Sigmoid colon (tissue), 7 donors: ENCODE data around the gene VIPR2. TPM values are rescaled to one million over a fixed set of nuclear protein-coding genes. Genes with fewer than 3 reads are reported as not detected.

Experiments
- DNase-seq: peaks from one replicate; pipeline ENCODE4 v3.0.0-alpha.2; 2019
- H3K27ac ChIP-seq, 4 donors: fragments of 200-600 bp; sonication (generic); one replicate each; pipeline ENCODE4 v1.5.1; 2016 to 2019; ENCODE audit warnings: mild to moderate bottlenecking in 1 of 4
- H3K27me3 ChIP-seq, 3 donors: fragments of 200-600 bp; sonication (generic); one replicate each; pipeline ENCODE4 v1.5.1; 2019; ENCODE audit warnings: mild to moderate bottlenecking in 1 of 3
- H3K36me3 ChIP-seq, 4 donors: fragments of 200-600 bp; sonication (generic); one replicate each; pipeline ENCODE4 v1.5.1; 2016 to 2019
- H3K4me1 ChIP-seq, 4 donors: fragments of 200-600 bp; sonication (generic); one replicate each; pipeline ENCODE4 v1.5.1; 2017 to 2019
- H3K4me3 ChIP-seq, 4 donors: fragments of 200-600 bp; sonication (generic); one replicate each; pipeline ENCODE4 v1.5.1; 2017 to 2019; ENCODE audit warnings: mild to moderate bottlenecking in 2 of 4, moderate library complexity in 1 of 4
- H3K9me3 ChIP-seq, 4 donors: fragments of 200-600 bp in 3 of 4; sonication (generic) in 3 of 4; one replicate each; pipeline versions ENCODE4 v1.5.1 to v1.6.1; 2013 to 2019
- EP300 ChIP-seq, 4 donors: sonication (generic); formaldehyde crosslinking; IDR thresholded peaks; one replicate each; pipeline ENCODE4 v1.6.1; 2017; ENCODE audit warnings: antibody characterized with exemption in 4 of 4
- POLR2A ChIP-seq, 2 donors: fragments of 450-650 bp; IDR thresholded peaks; one replicate each; pipeline ENCODE4 v1.6.1; 2016; ENCODE audit warnings: antibody characterized with exemption in 2 of 2, mild to moderate bottlenecking in 2 of 2, moderate library complexity in 2 of 2
- POLR2AphosphoS5 ChIP-seq, 4 donors: sonication (generic); formaldehyde crosslinking; IDR thresholded peaks; one replicate each; pipeline ENCODE4 v1.6.1; 2017; ENCODE audit warnings: antibody characterized with exemption in 4 of 4
- WGBS, 2 donors: extraction: QIAGEN DNeasy Blood & Tissue Kit; methylation state at CpG; one replicate each; pipeline ENCODE4 v1.1.7; 2013; 5-methylcytosine and 5-hydroxymethylcytosine counted together
- intact Hi-C: fragments of 100-400 bp; cut with DNase I; formaldehyde crosslinking; loops from one replicate; pipeline ENCODE4 v1.15.1; 2023
- polyA plus RNA-seq, 3 donors: library from polyadenylated mRNA; stranded (reverse); fragments of 200-250 nt; gene quantifications; one replicate each; pipeline ENCODE4 v1.2.3, GENCODE V29; 2013
- total RNA-seq, 4 donors: library from RNA; depleted of rRNA; stranded (reverse); fragments of >200 nt; gene quantifications; one replicate each; pipeline ENCODE4 v1.1.0, GENCODE V29; 2016
- TF ChIP-seq, protein P1 (sequence below), 4 experiments: fragments of 450-650 bp in 3 of 4; fragments of 200-600 bp in 1 of 4; IDR thresholded peaks; one replicate each; pipeline ENCODE4 v1.5.1; 2016 to 2019; ENCODE audit warnings: antibody characterized with exemption in 4 of 4, mild to moderate bottlenecking in 3 of 4, moderate library complexity in 2 of 4
- donor health status: healthy with polysubstance abuse.
- donor health status: Bipolar disorder and iron deficiency.
- donor health status: healthy.

VIPR2 gene
- total and polyA plus RNA-seq, 7 donors = 0.23 to 21.4 (median 11.7) TPM

DNA sequence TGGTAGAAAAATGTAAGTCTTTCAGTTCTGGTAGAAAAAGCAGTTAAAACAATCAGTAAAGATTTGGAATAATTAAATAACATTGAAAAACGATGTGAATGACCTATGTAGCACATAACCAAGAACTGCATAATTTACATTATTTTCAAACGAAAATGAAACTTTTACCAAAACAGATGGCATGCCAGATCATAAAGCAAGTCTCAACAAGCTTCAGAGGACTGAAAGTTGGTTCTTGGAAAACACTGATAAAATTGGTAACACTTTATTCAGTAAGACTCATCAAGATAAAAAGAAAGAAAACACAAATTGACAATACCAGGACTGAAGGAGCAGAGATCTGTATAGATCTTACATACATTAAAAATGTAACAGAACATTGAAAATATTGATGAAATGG lies 92.8 kb downstream of the VIPR2 start:
- intact Hi-C loops = no loop called here
- no peaks in the 10 kb centered on the region for H3K9me3 ChIP-seq
- no peak overlapping the region for H3K27ac ChIP-seq
- H3K4me3 ChIP-seq = no peak overlapping the region
- no peak for DNase-seq
- TF ChIP-seq POLR2A (IDR thresholded peaks at IDR 0.05) = no peak
- no peak for TF ChIP-seq POLR2AphosphoS5 (IDR thresholded peaks at IDR 0.05)
- TF ChIP-seq, protein P1, sequence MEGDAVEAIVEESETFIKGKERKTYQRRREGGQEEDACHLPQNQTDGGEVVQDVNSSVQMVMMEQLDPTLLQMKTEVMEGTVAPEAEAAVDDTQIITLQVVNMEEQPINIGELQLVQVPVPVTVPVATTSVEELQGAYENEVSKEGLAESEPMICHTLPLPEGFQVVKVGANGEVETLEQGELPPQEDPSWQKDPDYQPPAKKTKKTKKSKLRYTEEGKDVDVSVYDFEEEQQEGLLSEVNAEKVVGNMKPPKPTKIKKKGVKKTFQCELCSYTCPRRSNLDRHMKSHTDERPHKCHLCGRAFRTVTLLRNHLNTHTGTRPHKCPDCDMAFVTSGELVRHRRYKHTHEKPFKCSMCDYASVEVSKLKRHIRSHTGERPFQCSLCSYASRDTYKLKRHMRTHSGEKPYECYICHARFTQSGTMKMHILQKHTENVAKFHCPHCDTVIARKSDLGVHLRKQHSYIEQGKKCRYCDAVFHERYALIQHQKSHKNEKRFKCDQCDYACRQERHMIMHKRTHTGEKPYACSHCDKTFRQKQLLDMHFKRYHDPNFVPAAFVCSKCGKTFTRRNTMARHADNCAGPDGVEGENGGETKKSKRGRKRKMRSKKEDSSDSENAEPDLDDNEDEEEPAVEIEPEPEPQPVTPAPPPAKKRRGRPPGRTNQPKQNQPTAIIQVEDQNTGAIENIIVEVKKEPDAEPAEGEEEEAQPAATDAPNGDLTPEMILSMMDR (IDR thresholded peaks at IDR 0.05) = no peak
- no peak for TF ChIP-seq EP300 (IDR thresholded peaks at IDR 0.05)
- no peaks in the 10 kb centered on the region for H3K36me3 ChIP-seq
- H3K4me1 ChIP-seq = no peaks in the 10 kb centered on the region
- WGBS, 2 donors = 52 to 63% methylated on average over 2 of the region's 2 CpGs
- H3K27me3 ChIP-seq = no peaks in the 10 kb centered on the region

DNA sequence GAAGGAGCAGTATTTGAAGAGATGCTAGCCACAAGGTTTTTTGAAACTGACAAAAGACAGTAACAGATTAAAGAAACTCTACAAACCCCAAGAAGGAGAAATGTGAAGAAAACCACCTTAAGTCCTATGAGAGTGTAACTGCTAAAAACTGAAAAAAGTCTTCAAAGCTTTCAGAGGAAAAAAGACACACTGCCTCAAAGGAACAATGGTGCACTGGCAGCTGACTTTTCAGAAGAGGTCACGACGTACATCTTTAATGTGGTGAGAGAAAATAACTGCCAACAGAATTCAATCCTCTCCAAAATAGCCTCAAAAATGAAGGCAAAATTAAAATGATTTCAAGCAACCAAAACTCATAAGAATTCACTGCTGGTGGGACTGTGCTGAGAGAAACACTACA lies 94.0 kb downstream of the VIPR2 start:
- no peak overlapping the region for H3K27ac ChIP-seq
- DNase-seq = no peak
- no peak overlapping the region for H3K4me3 ChIP-seq
- H3K36me3 ChIP-seq = no peaks in the 10 kb centered on the region
- TF ChIP-seq POLR2AphosphoS5 (IDR thresholded peaks at IDR 0.05) (no peak), POLR2A (IDR thresholded peaks at IDR 0.05) (no peak), EP300 (IDR thresholded peaks at IDR 0.05) (no peak)
- TF ChIP-seq, protein P1 (IDR thresholded peaks at IDR 0.05) = no peak
- no peaks in the 10 kb centered on the region for H3K9me3 ChIP-seq
- no peaks in the 10 kb centered on the region for H3K27me3 ChIP-seq
- 54 to 91% methylated on average over 2 of the region's 2 CpGs for WGBS, 2 donors
- H3K4me1 ChIP-seq = no peaks in the 10 kb centered on the region
- intact Hi-C loops = no loop called here

DNA sequence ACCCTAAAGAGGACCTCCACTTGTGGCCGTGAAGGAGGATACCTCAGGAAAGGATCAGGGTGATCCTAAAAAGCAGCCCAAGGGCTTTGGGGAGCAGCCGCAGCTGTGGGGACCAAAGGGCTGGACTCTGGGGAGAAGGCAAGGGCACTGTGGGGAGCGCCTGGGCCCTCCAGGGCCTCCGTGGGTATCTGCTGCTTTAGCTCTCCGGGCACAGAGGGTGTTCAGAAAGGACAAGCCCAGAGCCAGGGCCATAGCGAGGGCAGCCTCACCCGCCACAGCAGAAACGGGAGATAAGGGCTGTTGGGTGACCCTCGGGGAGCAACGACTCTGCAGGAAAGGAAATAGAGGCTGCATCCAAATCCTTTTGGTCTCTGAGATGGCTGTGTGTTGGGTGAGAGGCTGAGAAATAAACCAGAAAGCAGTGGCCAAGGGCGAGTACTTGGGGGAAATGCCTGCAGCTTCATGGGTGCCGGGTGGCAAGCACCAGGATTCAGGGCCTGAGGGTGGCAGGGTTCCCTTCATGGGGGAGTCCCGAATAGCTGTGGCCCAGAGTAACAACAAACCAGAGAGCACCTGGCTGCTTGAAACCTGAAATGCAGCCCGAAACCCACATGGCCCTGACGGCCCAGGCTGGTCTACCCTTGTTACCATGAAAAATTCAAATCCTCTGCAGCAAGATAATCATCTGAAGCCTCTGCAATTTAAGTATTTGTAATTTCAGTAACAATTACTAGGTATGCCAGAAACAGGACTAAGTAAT lies 95.2 kb downstream of the VIPR2 start:
- H3K9me3 ChIP-seq = no peaks in the 10 kb centered on the region
- no peaks in the 10 kb centered on the region for H3K36me3 ChIP-seq
- no peak for TF ChIP-seq POLR2A (IDR thresholded peaks at IDR 0.05)
- TF ChIP-seq, protein P1 (IDR thresholded peaks at IDR 0.05) = no peak
- no peak for TF ChIP-seq EP300 (IDR thresholded peaks at IDR 0.05)
- TF ChIP-seq POLR2AphosphoS5 (IDR thresholded peaks at IDR 0.05) = no peak
- no peaks in the 10 kb centered on the region for H3K4me1 ChIP-seq
- no peaks in the 10 kb centered on the region for H3K27me3 ChIP-seq
- intact Hi-C loops = no loop called here
- no peak overlapping the region for H3K4me3 ChIP-seq
- H3K27ac ChIP-seq = no peak overlapping the region
- 85 to 89% methylated on average over 15 of the region's 15 CpGs for WGBS, 2 donors
- peak; percentile 41 for DNase-seq

DNA sequence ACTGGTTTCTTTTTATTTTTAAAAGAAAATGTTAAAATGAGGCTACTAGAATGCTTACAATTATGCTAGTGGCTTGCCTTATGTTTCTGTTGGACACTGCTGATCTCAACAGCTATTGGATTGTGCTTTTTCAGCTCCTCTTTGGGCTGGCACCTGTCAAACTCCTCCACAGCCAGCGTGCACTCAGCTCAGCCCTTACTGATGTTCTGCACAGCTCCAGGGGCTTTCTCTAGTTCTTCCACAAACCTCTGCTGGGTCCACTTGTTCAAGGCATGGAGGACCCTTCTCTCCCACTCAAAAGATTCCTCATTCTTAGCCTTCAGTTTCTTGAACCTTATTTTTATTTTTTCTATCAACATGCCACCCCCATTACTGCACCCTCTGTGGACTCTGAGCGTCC lies 96.0 kb downstream of the VIPR2 start:
- no peaks in the 10 kb centered on the region for H3K27me3 ChIP-seq
- H3K4me3 ChIP-seq = no peak overlapping the region
- H3K4me1 ChIP-seq = no peaks in the 10 kb centered on the region
- H3K27ac ChIP-seq = no peak overlapping the region
- intact Hi-C loops = no loop called here
- DNase-seq = no peak
- no peaks in the 10 kb centered on the region for H3K36me3 ChIP-seq
- TF ChIP-seq EP300 (IDR thresholded peaks at IDR 0.05) (no peak), POLR2A (IDR thresholded peaks at IDR 0.05) (no peak), POLR2AphosphoS5 (IDR thresholded peaks at IDR 0.05) (no peak)
- TF ChIP-seq, protein P1 (IDR thresholded peaks at IDR 0.05) = no peak
- 82 to 86% methylated on average over 2 of the region's 2 CpGs for WGBS, 2 donors
- H3K9me3 ChIP-seq = no peaks in the 10 kb centered on the region

DNA sequence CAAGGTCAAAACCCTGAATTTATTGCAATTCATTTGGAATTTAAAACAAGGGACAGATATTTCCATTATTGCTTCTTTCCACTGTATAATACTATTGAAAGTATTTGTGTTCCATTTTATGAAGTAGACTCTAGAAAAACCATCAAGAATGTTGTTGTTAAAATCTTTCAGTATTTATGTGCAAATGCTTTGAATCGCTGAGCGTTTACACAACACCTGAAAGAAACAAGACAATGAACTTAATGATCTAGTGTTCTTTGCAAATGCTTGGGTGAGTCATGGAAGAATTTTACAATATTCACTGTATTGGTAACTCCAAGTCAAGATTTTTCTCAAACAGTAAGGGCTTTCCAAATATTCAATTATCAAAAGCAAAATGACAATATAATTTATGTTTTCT lies 97.1 kb downstream of the VIPR2 start:
- DNase-seq = no peak
- Histone ChIP-seq H3K4me3 (no peak overlapping the region), H3K9me3 (no peaks in the 10 kb centered on the region), H3K36me3 (no peaks in the 10 kb centered on the region), H3K27ac (no peak overlapping the region), H3K4me1 (no peaks in the 10 kb centered on the region), H3K27me3 (no peaks in the 10 kb centered on the region)
- TF ChIP-seq EP300 (IDR thresholded peaks at IDR 0.05) = no peak
- TF ChIP-seq POLR2A (IDR thresholded peaks at IDR 0.05) = no peak
- TF ChIP-seq, protein P1 (IDR thresholded peaks at IDR 0.05) = no peak
- TF ChIP-seq POLR2AphosphoS5 (IDR thresholded peaks at IDR 0.05) = no peak
- intact Hi-C loops = no loop called here
- 70 to 79% methylated on average over 2 of the region's 2 CpGs for WGBS, 2 donors
